GM19372 (cell line): ENCODE results near the gene LPP.

Experiments
- ATAC-seq: cut with Tn5 transposase; IDR thresholded peaks from one replicate; pipeline ENCODE4 v1.9.1; 2021; ENCODE audit warnings: mild to moderate bottlenecking, low read depth, moderate library complexity; ENCODE audit not compliant: unreplicated experiment

Gene LPP

DNA sequence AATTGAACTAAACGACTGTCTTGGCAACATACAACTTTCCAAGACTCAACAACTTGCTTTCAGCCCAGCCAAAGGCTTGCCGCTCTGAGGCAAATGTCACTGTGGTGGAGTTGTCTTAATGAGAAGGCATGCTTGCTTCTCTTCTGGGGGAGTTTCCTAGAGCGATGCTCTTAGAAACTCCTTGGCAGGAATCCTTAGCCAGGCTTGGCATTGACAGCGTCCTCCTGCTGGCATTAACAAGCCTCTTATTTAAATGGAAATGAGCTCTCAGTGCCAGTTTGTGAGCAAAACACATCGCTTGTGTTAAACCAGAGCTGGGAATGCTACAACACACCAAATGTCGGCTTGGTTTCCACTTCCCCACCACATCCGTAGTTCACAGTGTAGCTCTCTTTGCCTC lies 752.3 kb downstream of the LPP start:
- no peak for ATAC-seq

DNA sequence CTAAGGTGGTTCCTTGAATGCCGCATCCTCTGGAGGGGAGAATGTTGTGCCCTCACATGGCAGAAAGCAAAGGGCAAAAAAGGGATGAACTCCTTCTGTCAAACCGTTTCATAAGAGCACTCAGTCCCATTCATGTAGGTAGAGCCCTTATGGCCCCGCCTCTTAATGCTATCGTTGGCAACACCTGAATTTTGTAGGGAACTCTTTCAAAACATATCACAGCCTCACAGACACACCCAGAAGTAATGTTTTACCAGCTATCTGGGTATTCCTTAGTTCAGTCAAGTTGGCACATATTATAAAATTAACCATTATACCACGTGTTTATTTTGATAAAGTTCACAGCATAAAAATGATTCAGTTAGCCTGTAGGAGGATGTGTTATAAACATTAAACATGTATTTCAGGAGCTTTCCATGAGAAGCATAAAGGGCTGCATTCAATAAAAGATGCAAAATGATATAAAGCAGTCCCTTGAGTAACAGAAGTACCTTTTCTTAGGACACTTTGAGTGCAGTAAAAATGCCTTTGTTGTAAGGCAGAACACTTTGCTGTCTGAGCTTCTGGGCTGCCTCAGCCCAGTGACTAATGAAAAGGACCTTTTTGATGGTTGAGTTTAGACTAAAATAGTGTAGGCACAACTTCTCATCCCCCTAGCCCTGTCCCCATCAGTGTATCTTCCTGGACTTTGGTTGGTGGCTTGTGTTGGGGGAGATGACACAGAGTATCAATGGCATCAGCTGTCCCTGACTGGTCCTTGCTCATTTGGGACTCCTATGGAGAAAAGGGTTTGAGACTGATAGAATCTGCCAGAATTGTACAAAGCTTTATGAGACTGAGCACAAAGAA lies 754.3 kb downstream of the LPP start:
- no peak for ATAC-seq

DNA sequence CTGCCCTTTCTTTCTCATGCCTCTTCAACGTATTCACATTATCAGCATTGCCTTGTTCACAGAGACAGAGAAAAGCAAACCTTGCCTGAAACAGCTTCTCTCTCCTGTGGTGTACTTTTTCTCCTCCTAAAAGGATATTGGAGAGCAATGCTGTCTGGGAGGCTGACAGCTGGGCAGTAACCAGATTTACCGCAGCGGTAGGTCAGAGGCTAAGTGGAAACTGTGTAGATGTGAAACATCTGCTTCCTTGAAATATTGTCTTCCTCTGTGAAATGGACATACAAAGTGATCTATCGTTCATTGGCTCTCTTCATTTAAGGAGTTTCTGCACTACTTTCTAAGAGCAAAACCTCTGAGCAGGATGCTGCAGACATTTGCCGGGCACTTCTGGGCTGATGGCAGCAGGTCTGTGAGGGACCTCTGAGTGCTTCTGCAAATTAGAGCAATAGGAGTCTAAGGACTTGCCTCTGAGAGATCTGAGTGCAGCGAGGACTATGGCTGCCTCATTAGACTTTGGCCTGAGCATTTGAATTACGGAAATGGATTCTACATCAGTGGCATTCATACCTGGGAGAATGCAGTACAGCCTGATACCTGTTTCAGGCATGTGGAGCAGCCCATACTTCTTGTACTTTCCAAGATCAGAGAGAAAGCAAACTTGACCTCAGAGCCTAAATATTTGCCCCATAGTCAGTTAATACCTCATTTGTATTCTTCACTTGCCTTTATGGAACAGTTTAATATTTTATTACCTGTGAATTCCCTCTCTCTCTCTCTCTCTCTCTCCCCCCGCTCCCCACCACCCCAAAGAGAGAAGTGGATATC lies 757.3 kb downstream of the LPP start:
- ATAC-seq, result no peak

DNA sequence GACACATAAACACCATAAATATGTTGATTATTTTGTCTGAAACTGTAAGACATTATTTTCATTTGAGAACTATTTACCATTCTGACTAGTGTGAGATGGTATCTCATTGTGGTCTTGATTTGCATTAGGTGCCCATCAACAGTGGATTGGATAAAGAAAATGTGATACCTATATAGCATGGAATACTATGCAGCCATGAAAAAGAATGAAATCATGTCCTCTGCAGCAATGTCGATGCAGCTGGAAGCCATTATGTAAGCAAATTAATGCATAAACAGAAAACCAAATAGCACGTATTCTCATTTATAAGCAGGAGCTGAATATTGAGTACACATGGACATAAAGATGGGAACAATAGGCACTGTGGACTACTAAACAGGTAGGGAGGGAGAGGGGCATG lies 759.1 kb downstream of the LPP start:
- no peak for ATAC-seq

DNA sequence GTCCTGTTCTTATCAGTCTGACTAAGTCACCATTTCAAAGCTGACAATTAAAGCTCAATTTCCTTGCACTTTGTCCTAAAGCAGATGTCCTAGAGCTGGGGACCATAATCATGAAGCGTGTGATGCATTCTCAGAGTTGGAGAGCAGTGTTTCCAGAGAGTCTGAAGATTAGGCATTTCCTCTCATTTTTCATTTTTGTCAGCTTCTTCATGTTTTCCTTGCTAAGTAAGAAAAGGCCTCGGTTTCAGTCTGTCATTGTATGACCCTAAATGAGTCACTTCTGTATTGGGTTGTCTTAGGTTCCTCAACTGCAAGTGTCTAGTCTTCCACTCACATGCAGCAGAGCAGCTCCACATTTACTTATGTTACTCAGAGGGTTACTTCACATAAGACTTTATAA lies 760.6 kb downstream of the LPP start:
- ATAC-seq, result peak; percentile 51

DNA sequence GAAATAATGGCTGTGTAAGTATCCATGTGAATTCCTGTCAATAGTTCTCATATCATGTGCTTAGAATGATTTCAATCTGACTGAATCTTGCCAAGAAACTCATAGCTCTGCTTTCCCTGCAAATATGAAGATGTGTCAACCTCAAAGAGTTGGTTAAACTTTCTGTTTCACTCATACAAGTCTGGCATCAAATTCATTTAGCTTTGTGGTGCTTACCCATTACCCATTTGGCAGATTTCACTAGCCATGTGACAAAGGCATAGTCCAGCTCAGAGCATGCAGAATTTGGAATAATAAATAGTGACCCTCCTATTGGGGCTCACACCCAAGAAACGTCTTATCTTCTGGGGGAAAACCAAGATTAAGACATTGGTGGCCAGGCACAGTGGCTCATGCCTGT lies 761.2 kb downstream of the LPP start:
- no peak for ATAC-seq

DNA sequence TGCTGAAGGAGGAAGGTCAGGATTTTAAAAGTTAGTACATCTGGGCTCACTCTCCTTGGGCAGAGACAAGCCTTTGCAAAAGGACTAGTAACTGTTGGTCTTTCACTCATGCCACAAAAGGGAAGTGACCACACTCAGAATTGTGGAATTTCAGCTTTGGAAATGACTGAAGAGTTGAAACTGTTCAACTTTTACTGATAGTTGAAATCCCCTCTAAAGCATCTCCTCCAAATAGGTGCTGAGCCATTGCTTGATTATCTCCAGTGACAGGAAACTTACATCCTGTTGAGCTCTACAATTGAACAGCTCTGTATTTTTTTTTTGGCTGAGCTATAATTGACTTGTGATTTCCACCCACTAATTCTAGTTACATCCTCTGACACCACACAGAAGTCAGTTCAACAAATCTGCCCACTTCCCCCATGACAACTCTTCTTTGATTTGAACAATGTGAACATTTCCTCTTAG lies 763.0 kb downstream of the LPP start:
- ATAC-seq, result no peak

DNA sequence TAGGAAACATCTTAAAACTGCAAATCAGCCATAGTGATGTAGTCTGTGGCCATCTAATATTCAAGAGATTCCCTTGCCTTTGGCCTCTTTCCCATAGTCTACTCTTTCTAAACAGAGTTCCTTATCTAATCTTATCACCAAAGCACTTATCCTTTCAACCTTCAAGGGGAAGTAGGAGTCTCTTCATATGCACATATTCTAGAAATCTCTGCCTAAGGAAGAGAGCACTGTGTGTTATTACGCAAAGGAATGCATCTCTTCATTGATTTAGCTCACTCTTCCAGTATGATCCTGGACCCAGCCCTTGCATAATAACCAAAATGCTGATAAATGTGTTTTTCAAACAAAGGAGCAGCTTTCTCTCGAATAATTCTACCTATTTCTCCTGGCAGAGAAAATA lies 764.1 kb downstream of the LPP start:
- no peak for ATAC-seq

DNA sequence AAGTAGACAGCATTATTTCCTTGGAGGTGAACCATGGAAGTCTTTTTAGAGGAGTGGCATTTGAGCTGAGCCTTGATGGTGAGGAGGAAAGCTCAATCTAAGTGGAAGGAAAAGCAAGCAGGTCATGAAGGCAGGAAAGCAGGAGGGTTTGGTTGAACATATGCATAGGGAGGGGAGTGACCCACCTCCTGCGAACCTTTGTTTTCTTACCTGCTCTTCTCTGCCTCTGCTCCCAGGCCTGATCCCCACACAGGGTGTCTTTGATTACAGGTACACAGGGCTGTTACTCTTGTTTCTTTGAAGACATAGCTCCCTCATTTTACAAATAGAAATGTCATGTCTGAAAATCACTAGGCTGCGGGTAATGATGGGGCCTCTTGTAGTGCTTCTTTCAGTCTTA lies 769.7 kb downstream of the LPP start:
- ATAC-seq, result no peak

DNA sequence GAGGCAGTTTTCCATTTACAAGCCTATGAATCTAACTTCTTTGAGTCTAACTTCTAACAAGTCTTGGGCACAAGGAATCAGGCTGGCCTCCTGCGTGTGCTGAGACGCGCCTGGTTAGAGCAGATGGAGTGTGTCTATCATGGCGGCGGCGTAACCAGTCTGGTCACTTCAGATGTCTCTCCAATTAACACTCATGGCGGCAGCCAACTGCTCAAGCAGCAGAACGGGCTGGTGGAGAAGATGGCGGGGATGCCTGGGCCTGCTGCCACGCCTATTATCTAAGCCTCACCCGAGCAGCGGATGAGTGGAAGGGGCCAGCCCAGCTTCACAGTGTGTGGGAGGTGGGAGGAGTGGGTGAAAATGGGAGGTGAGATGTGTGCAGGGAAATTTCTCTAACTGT lies 771.4 kb downstream of the LPP start:
- ATAC-seq, result no peak

DNA sequence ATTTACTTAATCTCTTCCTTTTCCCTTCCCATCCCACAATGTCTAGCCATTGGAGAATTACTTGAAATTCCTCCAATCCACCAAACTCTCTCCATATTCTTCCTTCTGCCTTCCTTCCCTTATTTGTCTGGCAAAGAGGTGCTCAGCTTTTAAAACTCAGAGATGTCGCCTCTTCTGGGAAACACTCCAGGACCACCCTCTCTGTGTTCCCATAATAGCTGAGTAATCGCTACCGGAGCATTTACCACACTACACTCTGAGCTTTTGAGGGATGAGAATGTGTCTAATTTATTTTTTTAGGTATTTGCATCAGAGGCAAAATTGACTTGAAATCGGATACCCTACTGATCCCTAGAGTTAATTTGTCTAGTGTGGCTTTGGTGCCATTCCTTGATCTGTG lies 772.2 kb downstream of the LPP start:
- no peak for ATAC-seq

DNA sequence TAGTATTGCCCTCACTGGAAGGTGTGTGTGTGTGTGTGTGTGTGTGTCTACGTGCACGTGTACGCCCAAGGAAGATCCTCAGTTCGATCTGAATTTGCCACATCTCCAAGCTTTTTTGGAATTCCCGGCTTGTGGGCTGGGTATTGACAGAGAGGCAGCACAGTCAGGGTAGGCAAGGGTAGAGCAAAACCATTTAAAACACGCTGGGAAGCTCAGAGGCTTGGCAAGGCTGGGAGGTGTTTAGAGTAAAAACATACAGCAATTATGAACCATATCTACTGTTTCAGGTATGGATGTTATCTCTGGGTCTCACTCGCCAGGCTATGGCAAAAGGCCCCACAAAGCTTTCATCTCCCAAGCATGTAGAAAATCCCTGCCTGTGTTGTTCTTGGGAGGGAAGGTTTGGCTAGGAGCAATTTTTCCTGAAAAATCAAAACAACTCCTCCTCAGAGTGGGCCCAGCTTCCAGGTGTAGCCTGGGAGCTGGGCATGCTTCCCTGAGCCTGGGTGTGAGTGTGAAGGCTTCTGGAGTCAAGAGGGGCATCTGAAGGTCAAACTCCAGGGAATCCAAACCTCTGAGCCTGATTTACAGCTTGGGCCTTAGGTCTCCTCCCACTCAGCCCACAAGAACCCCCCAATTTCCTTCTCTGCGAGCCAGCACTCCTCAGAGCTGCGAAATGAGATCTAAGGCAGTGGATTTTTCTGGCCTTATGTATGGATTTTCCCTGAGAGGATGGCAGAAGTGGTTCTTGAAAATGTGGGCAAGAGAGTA lies 773.0 kb downstream of the LPP start:
- ATAC-seq, result no peak

DNA sequence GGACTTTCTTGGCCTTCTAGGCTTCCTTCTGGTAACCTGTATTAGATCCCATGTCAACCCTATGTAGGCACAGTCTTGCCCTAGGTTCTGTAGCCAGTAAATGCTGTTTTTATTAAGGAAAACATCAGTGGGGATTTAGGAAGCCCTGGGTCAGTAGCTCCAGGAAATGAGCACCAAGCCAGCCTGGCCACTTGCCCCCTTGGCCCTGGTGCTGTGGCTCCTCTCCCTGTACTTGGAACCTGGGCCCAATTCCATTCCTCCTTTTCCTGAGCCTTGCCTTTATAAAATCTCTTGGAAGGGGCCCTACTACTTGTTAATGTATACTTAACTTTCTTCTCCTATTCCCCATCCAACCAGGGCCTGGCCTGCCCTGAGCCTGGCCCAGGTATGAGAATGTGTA lies 774.0 kb downstream of the LPP start:
- no peak for ATAC-seq

DNA sequence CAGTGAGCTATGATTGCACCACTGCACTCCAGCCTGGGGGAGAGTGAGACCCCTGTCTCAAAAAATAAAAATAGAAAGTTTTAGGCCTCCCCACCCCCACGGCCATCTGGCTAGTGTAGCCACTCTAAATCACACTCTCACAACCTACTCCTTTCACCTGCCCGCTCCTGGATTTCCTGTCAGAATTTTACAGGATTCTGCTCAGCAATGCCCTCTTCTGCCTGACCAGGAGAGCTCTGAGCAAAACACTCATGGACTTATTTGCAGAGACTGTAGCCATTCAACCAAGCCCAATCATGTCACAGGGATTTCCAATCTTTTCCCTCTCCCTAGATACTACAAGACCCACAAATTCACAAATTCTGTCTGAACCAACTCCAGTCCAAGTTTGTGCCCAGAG lies 775.2 kb downstream of the LPP start:
- ATAC-seq, result no peak

DNA sequence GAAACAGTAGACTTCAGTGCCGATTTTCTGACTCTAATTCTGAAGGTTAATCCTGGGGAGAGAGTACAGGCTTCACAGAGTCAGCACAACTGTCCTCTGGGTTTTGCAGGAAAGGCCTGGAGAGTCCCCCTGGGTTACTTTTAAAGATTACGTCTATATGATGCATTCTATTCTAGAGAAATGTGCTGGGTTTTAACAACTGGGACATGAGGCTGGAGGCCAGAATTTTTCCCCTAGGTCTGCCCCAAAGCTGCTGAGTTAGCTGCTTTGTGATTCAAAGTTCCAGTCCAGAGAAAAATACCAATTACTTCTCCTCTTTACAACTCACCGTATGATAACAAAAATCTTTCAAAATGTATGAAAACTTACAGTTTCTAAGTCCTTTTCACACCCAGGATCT lies 777.1 kb downstream of the LPP start:
- no peak for ATAC-seq

DNA sequence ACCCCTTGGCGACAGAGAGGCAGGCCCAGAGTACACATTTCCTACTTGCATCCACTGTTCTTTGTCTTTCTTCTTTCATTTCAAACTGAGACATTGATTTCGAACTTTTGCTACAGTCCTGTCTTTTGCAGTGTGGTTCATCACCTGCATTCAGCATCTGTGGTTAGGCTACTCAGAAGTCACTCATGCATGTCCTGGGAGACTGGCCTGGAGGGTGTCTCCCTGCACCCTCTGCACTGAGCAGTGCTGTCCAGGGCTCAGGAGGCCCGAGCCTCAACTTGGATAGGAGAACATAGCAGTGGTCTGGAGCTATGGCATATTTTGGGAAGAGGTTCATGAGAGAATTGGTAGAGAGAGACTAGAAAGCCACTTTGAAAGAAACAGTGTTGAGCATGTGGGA lies 777.6 kb downstream of the LPP start:
- ATAC-seq, result no peak

DNA sequence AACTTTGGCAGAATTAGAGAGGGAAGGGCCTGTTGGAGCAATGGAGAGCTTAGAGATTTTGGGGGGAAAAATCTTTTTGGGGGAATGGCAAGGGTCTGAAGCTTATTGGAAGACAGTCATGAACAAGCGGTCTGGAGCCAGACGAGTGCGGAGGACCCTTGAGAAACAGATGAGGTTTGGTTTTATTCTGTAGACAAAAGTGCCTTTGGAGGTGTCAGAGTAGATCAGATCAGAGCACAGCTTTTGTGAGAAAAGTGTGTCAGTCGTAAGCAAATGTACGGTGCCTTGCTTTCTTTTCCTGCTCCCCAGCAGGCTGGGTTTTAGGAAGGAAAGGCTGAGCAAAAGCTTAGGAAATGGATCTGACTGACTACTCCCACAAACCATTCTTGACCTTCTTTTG lies 781.0 kb downstream of the LPP start:
- no peak for ATAC-seq

DNA sequence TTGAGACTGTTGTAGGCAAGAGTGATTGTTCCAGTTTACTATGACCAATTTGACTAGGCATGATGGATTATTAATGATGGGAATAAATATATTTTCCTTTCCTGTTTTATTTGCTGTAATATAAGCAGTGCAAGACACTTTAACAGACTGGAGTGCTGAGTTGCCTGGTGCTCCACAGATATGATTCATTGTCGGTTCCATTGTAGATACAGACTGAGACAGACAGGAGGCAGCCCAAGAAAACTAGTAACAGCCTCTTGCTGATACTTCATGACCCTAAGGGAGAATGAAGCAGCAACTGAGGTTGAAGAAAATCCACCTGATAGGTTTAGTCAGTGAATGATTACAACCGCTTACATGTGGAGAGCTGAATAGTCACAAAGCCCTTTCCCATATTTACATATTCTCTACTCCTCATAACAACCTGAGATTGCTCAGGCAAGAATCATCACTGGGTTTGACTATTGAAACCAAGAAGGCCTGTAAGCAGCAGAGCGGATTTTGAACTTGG lies 782.7 kb downstream of the LPP start:
- no peak for ATAC-seq

DNA sequence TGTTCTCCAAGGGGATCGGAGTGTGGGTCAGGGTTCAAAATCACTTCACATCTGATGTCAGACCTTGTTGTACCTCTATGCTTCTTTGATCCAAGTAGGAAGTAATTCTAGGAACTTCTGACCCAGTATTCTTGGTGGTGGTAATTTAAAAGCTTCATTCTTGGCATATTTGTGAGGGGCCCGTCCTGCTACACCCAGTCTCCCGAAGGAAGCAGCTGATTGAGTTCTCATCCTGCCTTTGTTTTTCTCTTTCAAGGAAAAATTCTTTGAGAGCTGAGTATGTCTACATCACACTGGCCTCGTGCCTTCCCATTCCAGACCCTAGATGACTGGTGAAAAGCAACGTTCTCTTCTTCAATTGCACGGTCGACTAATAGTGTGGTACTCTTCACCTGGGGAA lies 783.4 kb downstream of the LPP start:
- ATAC-seq, result no peak

DNA sequence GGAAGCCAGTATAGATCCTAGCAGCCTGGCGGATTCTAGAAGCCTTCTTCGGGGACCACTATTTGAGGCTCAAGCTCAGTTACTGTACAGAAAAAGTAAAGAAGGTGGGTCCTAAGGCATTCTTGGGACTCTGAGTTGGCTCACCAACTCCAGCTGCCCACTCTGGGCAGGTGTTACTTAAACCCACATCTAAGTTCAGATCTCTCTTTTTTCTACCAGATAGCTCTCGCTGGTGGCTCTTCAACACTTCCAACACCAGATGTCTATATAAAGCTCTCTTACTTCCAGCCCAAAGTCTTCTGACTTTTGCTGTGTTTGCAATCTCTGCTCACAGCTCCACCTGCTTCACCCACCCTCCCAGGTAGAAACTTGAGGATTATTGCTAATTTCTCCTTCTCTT lies 785.0 kb downstream of the LPP start:
- no peak for ATAC-seq
